Esophagus muscularis mucosa (tissue), 3 donors: ENCODE measurements around the gene DEPP1.

Source experiments
- CTCF ChIP-seq, 3 experiments: fragments of 200-600 bp in 2 of 3; fragments of 450-650 bp in 1 of 3; sonication (generic) in 2 of 3; IDR thresholded peaks; one replicate each; pipeline ENCODE4 v1.5.1; 2017 to 2019; ENCODE audit warnings: antibody characterized with exemption in 3 of 3, mild to moderate bottlenecking in 2 of 3, moderate library complexity in 1 of 3
- POLR2AphosphoS5 ChIP-seq, 2 donors: sonication (generic); formaldehyde crosslinking; IDR thresholded peaks; one replicate each; pipeline ENCODE4 v1.6.1; 2017; ENCODE audit warnings: antibody characterized with exemption in 2 of 2

GRCh38 chr10:44950326-44951225, 28.0 kb downstream of the DEPP1 start:
- TF ChIP-seq CTCF (IDR thresholded peaks at IDR 0.05) (no peak), POLR2AphosphoS5 (IDR thresholded peaks at IDR 0.05) (no peak)
